GM18499 (cell line): Measurements from ENCODE around the gene EIF4E2.
"Not testable (repeated sequence)": the region's sequence is repeated elsewhere in the genome, so short reads cannot be mapped to it uniquely, and the experiment has no call there.

Experiments
- ATAC-seq: cut with Tn5 transposase; IDR thresholded peaks from one replicate; pipeline ENCODE4 v1.9.1; 2021; ENCODE audit warnings: moderate number of reproducible peaks; ENCODE audit not compliant: insufficient read depth, unreplicated experiment

Gene EIF4E2

GRCh38 chr2:232556426-232556825 is 5.9 kb downstream of the EIF4E2 start:
- no peak for ATAC-seq

GRCh38 chr2:232562515-232563151 is 12.1 kb downstream of the EIF4E2 start:
- ATAC-seq = no peak

GRCh38 chr2:232563580-232563979 is 13.1 kb downstream of the EIF4E2 start:
- ATAC-seq = no peak

GRCh38 chr2:232567721-232568120 is 17.2 kb downstream of the EIF4E2 start:
- ATAC-seq = no peak

GRCh38 chr2:232568161-232568560 is 17.7 kb downstream of the EIF4E2 start:
- no peak for ATAC-seq

GRCh38 chr2:232569541-232569940 is 19.1 kb downstream of the EIF4E2 start:
- ATAC-seq = no peak

GRCh38 chr2:232570481-232570880 is 20.0 kb downstream of the EIF4E2 start:
- not testable (repeated sequence) for ATAC-seq

GRCh38 chr2:232571026-232571474 is 20.6 kb downstream of the EIF4E2 start:
- no peak for ATAC-seq

GRCh38 chr2:232573042-232573441 is 22.6 kb downstream of the EIF4E2 start:
- no peak for ATAC-seq

- no peak for ATAC-seq
Observed at GRCh38 chr2:232573771-232574435, 23.4 kb downstream of the EIF4E2 start.

- no peak for ATAC-seq
Observed at GRCh38 chr2:232574674-232575403, 24.4 kb downstream of the EIF4E2 start.

GRCh38 chr2:232575404-232575746 is 24.9 kb downstream of the EIF4E2 start:
- ATAC-seq = no peak

- no peak for ATAC-seq
Observed at GRCh38 chr2:232576995-232577394, 26.5 kb downstream of the EIF4E2 start.

- ATAC-seq = no peak
Observed at GRCh38 chr2:232577841-232578240, 27.4 kb downstream of the EIF4E2 start.

- no peak for ATAC-seq
Observed at GRCh38 chr2:232578626-232579025, 28.1 kb downstream of the EIF4E2 start.

- no peak for ATAC-seq
Observed at GRCh38 chr2:232580648-232580981, 30.1 kb downstream of the EIF4E2 start.

- ATAC-seq = no peak
Observed at GRCh38 chr2:232581725-232582124, 31.2 kb downstream of the EIF4E2 start.

- no peak for ATAC-seq
Observed at GRCh38 chr2:232584238-232584637, 33.7 kb downstream of the EIF4E2 start.

GRCh38 chr2:232586943-232587505 is 36.5 kb downstream of the EIF4E2 start:
- no peak for ATAC-seq

GRCh38 chr2:232587512-232587911 is 37.0 kb downstream of the EIF4E2 start:
- no peak for ATAC-seq

GRCh38 chr2:232588031-232588430 is 37.5 kb downstream of the EIF4E2 start:
- ATAC-seq = no peak
